ENCODE results near the gene SLC35E1.

GRCh38 chr19:16548956-16549355, 23.3 kb downstream of the SLC35E1 start:
- TF ChIP-seq CTCF (IDR thresholded peaks at IDR 0.05) (no peak), POLR2A (IDR thresholded peaks at IDR 0.05) (no peak)
